Amniotic epithelial cell (primary cell): Measurements from ENCODE around the gene MYO18A.

Experiments used
- DNase-seq: peaks from one replicate; pipeline ENCODE4 v3.0.0-alpha.2; 2010; ENCODE audit warnings: low read depth

Gene MYO18A

GRCh38 chr17:29048440-29049368, 131.5 kb downstream of the MYO18A start:
- peak; percentile 62 for DNase-seq

DNA sequence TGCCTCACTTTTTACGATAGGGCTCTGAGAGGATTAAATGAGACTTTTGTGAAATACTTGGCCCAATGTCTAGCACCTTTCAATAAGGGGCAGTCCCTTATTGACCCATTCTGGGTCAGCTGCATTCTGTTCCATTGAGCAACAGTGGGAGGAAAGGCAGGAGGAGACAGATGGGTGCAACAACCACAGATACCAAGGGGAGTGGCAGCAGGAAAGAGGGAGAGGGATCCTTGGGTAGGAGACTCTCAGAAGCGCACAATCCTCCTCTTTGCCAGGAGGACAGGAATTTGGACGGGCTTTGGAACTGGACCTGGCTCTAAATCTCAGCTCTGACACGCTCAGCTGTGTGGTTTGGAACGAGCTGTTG, 133.7 kb downstream of the MYO18A start:
- peak; percentile 58 for DNase-seq

DNA sequence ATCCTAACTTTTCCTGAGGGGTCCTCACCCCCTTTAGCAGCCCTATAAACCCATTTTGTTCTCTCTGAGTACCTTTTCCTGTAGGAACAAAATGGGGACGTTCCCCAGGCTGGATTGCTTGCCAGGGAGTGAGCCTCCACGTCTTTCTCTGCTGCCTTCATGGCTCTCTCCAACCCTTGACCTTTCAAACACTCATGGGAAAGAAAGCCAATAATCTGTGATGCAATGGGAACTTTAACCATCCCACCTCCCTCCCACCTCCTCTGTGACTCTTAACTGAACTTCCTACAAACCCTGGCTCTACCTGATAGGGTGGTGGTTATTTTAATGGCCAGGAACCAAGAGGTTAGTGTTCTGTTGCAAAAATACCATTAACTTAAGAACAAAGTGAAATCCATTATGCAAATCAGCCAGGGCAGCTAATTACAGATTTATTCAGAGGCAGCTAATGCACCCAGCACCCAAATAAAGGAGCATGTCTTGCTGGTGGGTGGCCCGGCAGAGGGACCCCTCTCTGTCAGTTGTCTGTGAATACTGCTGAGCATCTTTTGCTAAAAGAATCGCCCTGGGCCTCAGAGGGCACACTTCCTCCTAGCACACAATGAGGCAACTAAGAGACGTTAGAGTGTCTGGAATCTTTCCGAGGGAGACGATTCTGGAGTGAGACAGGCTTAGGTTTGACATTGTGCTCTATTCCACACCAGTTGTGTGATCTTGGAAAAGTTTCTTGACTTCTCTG, 134.3 kb downstream of the MYO18A start:
- DNase-seq, result peak; percentile 42

DNA sequence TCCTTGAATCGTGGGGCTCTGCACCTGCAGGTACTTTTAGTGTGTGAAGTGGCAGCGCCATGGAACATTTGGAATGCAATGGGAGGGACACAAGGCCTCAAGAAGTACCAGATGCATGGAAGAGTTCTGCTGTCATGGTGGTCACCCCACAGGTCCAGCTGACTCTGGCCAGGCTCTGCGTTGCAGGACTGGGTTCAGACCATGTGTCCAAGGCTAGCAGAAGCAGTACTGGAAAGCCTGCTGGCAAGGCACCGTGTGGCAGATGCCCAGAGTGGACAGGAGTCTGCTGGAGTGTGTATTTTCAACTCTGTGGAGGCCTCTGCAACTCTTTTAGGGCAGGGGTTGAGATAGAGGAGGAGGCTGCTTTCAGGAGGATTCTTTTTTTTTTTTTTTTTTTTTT, 135.2 kb downstream of the MYO18A start:
- DNase-seq, result no peak

- no peak for DNase-seq
Measured at GRCh38 chr17:29043539-29044145, 136.6 kb downstream of the MYO18A start.

DNA sequence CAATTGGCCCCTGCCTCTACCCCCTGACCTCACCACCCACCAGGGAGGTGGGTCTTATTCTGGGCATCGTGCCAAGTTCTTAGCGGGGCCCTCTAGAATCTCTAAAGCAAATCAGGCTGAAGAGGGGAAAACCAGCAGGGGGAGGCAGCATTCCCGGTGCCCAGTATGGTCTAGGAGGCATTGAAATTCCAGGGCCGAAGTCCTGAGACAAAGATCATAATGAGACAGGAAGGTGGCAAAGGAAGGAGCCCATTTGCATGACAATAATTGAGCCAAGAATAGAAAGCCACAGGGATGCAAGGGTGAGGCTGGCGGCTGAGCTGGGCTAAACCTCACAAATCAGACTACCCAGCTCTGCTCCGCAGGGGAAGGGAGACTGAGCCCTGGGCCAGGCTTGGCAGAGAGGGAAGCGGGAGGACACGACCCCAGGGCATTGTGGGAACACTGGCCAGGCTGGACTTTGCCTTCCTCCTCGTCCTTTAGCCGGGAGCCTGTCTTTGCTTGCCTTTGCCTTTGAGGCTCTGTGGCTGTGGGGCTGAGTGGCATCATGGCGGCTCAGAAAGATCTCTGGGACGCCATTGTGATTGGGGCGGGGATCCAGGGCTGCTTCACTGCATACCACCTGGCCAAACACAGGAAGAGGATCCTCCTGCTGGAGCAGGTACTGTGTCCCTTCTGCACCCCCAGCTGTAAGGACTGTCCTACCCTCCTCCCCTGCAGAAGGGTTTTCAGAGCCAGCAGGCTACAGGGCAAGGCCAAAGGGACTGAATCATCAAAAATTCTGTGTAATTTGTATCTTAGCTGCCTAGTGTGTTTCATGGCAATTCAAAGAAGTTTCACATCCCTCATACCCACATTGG, 137.3 kb downstream of the MYO18A start, which contains the start of gene PIPOX:
Gene PIPOX (plus strand): TSS at position 463 of the 860 bp plus-strand sequence. CDS start 85 bp downstream, at position 548.
- peak; percentile 77 for DNase-seq

DNA sequence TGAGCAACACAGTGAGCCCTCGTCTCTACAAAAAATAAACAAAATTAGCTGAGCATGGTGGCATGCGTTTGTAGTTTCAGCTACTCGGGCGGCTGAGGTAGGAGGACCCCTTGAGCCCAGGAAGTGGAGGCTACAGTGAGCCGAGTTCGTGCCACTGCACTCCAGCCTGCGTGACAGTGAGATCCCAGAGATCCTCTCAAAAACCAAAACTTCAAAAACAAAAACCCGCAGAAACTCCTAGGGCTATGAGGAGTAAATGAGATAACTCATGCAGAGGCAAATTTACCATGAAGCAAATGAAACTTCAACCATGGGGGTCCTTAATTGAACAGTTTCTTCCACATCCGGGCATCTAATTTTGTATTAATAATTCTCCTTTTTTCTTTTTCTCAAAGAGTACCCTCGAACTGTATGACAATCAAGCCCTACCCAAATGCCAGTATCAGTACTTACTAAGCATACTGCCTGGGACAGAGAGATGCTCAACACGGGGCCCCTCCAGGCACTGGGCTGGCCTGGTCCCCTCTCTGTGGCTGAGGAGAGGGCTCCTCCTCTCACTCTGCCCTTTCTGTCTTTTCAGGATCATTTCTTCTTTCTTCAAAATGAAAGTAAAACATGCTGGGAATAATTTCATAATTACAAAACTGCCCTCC, 138.0 kb downstream of the MYO18A start:
- no peak for DNase-seq

GRCh38 chr17:29041571-29041970, 138.6 kb downstream of the MYO18A start:
- no peak for DNase-seq

DNA sequence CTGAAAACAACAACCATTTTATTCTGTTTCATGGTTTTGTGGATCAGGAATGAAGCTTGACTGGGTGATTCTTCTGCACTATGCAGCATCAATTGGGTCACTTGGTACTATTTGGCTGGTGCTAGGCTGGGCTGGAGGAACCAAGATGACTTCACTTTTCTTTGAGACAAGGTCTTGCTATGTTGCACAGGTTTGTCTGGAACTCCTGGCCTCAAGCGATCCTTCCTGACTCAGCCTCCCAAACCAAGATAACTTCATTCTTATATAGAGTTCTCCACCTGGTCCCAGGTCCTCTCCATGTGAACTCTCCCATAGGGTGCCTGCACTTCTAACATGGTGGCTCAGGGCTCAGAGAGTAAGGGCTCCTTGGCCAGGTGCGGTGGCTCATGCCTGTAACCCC, 139.1 kb downstream of the MYO18A start:
- no peak for DNase-seq

DNA sequence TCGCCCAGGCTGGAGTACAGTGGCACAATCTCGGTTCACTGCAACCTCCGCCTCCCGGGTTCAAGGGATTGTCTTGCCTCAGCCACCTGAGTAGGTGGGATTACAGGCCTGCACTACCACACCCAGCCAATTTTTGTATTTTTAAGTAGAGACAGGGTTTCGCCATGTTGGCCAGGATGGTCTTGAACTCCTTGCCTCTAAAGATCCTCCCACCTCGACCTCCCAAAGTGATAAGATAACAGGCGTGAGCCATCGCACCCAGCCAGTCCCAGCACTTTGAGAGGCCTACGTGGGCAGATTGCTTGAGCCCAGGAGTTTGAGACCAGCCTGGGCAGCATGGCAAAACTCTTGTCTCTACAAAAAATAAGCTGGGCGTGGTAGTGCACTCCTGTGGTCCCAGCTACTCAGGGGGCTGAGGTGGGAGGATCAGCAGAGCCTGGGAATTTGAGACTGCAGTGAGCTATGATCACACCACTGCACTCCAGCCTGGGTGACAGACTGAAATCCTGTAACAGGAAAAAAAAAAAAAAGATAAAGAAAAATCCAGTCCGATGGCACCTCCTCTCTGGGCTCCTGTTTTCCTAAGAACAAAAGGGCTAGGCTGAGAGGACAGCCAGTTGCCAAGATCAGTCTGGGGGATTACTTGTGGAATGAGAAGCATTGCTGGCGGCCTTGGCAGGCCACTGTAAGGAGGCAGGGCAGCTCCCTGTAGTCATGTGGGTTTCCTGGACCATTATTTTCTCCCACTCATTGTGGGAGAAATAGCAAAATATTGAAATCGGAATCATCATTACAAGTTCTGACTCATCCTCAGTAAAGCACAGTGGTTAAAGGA, 140.2 kb downstream of the MYO18A start:
- DNase-seq, result peak; percentile 99

DNA sequence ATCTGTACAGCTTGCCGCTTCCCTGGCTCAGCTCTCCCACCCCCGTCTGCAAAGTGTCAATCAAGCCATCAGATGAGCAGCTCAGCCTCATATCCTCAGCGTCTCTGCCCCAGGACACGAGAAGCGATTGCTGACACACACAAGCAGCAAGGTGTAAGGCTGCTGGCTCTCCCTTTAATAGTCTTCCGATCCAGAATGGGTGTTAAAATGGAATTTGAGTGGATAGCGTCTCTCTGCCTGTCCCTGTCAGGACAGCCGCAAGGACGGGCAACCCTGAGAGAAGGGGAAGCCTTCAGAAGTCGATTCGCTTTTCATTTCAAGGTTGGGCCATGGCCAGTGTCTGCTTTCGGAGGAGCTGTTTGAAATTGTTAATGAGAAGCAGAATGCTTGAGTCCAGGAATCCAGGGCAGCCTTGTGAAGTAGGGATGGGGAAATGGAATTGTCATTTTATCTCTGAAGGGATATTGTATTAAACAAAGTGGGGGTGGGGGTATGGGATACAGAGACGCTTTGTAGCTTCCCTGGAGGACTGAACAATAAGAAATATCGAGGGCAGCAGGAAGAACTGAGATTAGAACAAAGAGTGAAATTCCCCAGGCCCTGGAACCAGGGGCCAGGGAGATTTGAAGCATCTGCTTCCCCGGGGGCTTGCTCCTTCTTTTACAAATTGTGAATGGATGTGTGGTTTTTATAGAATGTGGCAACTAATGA, 142.0 kb downstream of the MYO18A start:
- DNase-seq, result no peak

DNA sequence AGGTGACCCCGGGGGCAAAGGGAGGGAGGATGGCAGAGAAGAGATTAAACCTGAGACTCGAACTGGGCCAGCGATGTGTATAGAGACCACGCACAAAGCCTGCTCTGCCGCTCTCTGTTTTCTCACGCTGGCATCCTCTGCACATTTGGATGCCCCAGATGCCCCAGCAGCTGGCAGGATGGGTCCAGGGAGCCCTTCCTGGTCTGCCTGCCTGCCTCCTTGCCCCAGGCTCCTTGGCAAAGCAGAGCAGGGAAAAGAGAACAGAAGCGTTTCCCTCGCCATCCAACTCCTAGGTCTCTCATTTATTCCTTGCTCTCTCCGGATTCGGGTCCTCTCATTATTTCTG, 142.5 kb downstream of the MYO18A start:
- no peak for DNase-seq

GRCh38 chr17:29036584-29036983, 143.6 kb downstream of the MYO18A start:
- DNase-seq, result no peak

DNA sequence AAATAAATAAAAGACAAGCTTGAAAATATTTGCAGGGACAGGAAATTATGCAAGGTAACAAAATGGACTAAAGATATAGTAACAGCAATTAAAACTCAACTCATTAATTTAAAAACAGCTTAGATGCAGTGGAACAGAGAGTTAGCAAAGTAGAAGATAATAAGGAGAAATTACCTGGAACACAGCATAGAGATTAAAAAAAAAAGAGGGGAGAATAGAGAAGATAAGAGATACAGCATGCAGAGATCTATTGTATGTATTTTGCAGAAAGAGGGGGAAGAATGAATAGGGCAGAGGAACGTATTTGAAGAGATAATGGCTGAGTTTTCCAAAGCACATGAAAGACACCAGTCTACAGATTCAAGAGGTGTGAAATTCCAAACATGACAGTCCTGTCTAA, 145.7 kb downstream of the MYO18A start:
- DNase-seq, result no peak

- no peak for DNase-seq
Measured at GRCh38 chr17:29032857-29033197, 147.4 kb downstream of the MYO18A start.

DNA sequence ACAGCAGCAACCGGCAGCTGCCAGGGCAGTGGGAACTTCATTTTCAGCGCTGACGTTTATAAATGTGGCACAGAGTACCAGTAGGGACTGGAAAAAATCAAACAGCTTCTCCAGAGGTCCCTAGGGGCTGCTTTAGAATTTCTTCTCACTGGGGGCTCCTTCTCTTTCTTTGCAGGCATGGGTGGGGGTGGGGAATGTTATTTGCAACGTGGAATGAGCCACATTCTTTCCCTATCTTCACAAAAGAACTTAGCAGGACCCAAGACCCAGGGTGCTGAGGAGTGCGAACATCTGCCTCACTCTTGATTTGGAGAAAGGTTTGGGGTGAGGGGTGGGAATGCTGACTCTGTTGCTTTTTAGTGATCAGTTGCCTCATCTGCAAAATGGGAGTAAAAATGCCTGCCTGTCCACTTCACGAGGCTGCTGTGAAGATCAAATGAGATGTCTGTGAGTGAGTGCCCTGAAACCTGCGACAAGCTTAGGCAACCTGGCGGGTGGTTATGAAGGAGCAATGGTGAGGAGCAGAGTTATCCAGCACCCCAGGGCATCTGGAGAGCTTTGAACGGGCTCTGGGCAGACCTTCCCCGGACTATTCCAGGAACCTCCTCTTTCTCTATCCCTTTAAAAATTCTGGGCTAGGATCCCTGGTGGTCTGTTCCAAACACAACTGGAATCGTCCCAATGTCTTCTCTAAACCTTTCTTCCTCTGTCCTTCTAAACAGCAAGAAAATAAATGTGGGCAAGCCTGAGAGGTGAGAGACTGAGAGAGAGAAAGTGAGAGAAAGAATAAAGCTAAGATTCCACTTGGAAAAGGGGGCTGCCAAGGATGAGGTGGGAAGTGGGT, 148.0 kb downstream of the MYO18A start:
- DNase-seq, result no peak

DNA sequence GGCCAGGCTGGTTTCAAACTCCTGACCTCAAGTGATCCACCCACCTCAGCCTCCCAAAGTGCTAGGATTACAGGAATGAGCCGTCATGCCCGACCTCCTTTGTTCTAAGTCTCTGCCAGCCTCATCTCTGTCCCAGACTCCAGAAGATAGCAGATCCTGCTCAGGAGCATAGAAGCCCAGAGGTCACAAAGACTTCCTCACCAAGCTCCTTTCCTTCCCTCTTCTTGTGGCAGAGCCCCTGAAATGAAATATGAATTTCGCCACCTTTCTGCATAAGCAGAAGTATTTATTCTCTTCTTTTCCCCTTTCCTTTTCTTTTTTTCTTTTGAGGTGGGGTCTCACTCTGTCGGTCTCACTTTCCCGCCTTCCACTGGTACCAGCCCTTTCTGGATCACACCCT, 148.7 kb downstream of the MYO18A start:
- DNase-seq, result no peak

DNA sequence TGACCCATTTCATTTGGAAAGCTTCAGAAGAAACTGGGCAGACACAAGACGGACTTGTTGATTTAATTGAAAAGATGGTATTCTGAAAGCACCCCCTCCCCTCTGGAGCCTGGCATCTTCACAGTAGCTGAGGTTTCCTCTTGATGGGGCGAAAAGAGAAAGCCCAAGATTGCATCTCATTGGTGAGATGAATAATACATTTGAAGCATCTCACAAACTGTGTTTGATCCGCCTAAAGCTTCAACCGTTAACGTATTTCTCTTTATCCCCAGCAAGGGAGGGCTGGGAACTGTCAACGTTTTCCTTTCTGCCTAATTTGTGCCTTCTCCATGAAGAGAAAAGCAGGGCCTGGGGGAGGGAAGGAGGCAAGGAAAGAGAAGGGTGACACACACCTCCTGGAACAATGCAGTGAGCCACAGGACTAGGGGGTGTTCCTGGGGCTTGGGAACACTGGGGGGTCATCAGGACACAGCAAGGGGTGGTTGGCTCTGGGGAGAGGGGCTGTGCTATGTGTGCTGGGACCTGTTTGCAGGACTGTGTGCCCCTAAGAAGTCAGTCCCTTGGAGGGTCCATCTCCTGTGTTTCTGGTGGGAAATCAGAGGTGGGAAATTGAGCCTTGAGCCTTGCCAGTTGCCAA, 155.8 kb downstream of the MYO18A start:
- DNase-seq, result no peak
